Eye (tissue), 1 donor: ENCODE data around the gene SYDE2.
"Not testable (repeated sequence)": the region's sequence is repeated elsewhere in the genome, so short reads cannot be mapped to it uniquely, and the experiment has no call there.

ENCODE experiments used
- DNase-seq: peaks from one replicate; pipeline ENCODE4 v3.0.0-alpha.2; 2015

SYDE2 gene

GRCh38 chr1:85168884-85169283 lies 31.9 kb downstream of the SYDE2 start:
- no peak for DNase-seq

GRCh38 chr1:85166351-85166750 lies 34.5 kb downstream of the SYDE2 start:
- no peak for DNase-seq

GRCh38 chr1:85158910-85159309 lies 41.9 kb downstream of the SYDE2 start:
- DNase-seq, result no peak

- no peak for DNase-seq
Observed at GRCh38 chr1:85157436-85157835, 43.4 kb downstream of the SYDE2 start.

GRCh38 chr1:85153149-85153891 lies 47.5 kb downstream of the SYDE2 start:
- DNase-seq, result no peak

GRCh38 chr1:85151446-85151845 lies 49.4 kb downstream of the SYDE2 start:
- peak; percentile 19 for DNase-seq

- no peak for DNase-seq
Observed at GRCh38 chr1:85149805-85150204, 51.0 kb downstream of the SYDE2 start.

GRCh38 chr1:85148524-85149250 lies 52.1 kb downstream of the SYDE2 start:
- DNase-seq, result no peak

- no peak for DNase-seq
Observed at GRCh38 chr1:85146972-85147359, 53.9 kb downstream of the SYDE2 start.

- DNase-seq, result not testable (repeated sequence)
Observed at GRCh38 chr1:85146298-85146971, 54.4 kb downstream of the SYDE2 start.

- DNase-seq, result no peak
Observed at GRCh38 chr1:85144351-85144750, 56.5 kb downstream of the SYDE2 start.

GRCh38 chr1:85142753-85143152 lies 58.1 kb downstream of the SYDE2 start:
- DNase-seq, result no peak

GRCh38 chr1:85138439-85138838 lies 62.4 kb downstream of the SYDE2 start:
- not testable (repeated sequence) for DNase-seq

GRCh38 chr1:85137660-85138059 lies 63.2 kb downstream of the SYDE2 start:
- DNase-seq, result peak; percentile 38

GRCh38 chr1:85135392-85135798 lies 65.4 kb downstream of the SYDE2 start:
- DNase-seq, result no peak

GRCh38 chr1:85134583-85135391 lies 66.0 kb downstream of the SYDE2 start:
- DNase-seq, result no peak

- DNase-seq, result no peak
Observed at GRCh38 chr1:85133565-85134159, 67.2 kb downstream of the SYDE2 start.

GRCh38 chr1:85132078-85132720 lies 68.6 kb downstream of the SYDE2 start:
- no peak for DNase-seq

GRCh38 chr1:85128316-85128715 lies 72.5 kb downstream of the SYDE2 start:
- DNase-seq, result no peak

- DNase-seq, result no peak
Observed at GRCh38 chr1:85125891-85126290, 74.9 kb downstream of the SYDE2 start.

- no peak for DNase-seq
Observed at GRCh38 chr1:85124091-85124490, 76.7 kb downstream of the SYDE2 start.

GRCh38 chr1:85122169-85122568 lies 78.6 kb downstream of the SYDE2 start:
- DNase-seq, result no peak
